HG03439 (cell line): ENCODE results near the gene HSPB9.

Experiments
- ATAC-seq: cut with Tn5 transposase; IDR thresholded peaks from one replicate; pipeline ENCODE4 v1.9.1; 2021; ENCODE audit warnings: mild to moderate bottlenecking, moderate library complexity; ENCODE audit not compliant: unreplicated experiment

The HSPB9 gene

GRCh38 chr17:42118126-42118510, 4.5 kb upstream of the HSPB9 start:
- ATAC-seq = no peak

- ATAC-seq = no peak
Measured at GRCh38 chr17:42118545-42118944, 4.1 kb upstream of the HSPB9 start.

- ATAC-seq = no peak
Measured at GRCh38 chr17:42119301-42119700, 3.3 kb upstream of the HSPB9 start.

DNA sequence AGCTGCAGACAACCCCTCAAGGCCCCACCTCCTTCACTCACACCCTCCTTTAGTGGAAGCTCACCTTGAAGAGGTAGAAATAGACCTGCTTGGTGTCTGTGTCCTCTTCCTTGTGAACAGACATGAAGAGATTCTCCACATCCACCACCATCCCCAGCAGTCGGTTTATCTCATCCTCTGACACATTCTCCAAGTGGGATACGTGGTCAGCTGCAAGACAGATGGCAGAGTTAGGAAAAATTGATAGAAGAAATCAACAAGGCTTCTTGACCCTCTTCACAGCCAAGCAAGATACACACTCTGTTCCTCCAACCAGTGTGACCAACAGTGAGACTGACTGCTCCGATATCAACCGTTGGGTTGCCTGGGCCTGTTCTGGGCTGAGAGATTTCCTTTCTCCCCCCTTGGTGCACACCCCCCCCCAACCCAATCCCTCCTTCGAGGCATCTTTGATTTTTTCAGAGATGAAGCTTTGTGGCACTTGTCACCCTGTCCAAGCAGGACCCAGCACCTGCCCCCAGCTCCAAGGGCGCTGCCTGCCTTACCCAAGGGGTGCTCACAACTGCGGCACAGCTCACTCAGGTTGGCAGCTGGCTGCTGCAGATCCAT, 2.3 kb upstream of the HSPB9 start:
- no peak for ATAC-seq

DNA sequence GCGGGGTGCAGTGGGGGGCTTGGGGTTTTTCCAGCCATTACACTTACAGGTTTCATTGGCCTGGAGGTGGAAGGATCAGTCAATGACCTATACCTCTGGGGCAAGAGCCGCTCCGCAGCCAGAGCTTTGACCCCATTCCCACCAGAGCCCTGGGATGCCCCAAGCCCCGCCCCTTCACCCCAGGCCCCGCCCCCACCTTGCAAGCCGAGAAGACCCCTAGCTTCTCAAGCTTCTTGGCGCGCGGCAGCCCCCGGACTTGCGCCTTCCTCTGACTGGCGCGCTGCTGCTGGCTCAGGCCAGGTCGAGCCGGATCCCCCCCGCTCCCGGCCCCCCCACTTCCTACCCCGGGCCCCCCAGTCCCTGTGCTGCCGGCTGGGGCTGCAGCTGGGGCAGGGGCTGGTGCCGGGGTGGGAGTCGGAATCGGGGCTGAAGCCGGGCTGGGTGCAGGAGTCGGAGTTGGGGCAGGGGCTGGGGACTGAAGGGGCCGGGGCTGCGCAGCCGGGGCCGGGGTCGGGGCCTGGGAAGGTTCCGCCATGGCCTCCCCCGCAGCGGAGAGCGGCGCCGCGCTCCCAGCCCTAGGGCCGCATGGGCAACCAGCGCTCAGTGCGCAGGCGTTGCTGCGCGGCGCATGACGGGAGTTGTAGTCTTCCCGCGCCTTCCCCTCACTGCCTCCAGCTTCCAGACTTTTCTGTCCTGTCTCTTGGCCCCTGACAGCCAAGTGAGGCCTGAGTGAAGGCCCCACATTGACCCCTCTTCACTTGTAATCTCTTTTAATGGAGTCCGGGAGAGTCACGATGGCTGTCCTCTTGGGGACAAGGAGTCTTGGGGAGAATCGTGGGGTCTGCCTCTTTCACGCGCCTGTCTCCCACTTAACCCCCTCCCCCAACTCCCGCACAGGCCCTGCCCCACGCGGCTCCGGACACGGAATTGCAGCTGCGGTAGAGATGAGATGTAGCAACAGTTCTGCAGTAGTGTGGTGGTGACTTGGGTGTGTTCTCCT, 1.5 kb upstream of the HSPB9 start, which contains the start of gene KAT2A:
Gene KAT2A (minus strand): TSS at position 598 of the 1,000 bp plus-strand sequence. CDS start 63 bp downstream, at position 535.
- peak; percentile 61 for ATAC-seq

- no peak for ATAC-seq
Measured at GRCh38 chr17:42124256-42124655, 1.7 kb downstream of the HSPB9 start.

DNA sequence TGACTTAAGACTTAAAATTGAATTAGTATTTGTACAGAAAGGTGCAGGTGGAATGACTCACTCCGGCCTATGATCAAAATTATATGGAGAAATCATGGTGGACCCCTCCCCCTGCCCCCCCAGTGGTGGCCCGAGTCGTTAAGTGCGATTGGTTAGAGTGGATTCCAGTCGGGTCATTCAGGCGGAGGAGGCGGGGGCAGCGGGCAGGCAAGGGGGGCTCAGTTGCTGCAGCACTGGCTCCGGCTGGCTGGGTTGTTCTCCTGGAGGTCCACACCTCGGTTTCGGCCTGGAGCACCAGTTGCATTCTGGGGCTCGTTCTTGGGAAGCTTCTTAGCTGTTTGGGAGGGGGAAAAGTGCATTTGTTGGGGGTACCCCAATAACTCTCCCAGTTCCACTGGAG, 3.0 kb downstream of the HSPB9 start:
- ATAC-seq = no peak

- no peak for ATAC-seq
Measured at GRCh38 chr17:42126836-42127235, 4.2 kb downstream of the HSPB9 start.

GRCh38 chr17:42127414-42127813, 4.8 kb downstream of the HSPB9 start:
- ATAC-seq = no peak

DNA sequence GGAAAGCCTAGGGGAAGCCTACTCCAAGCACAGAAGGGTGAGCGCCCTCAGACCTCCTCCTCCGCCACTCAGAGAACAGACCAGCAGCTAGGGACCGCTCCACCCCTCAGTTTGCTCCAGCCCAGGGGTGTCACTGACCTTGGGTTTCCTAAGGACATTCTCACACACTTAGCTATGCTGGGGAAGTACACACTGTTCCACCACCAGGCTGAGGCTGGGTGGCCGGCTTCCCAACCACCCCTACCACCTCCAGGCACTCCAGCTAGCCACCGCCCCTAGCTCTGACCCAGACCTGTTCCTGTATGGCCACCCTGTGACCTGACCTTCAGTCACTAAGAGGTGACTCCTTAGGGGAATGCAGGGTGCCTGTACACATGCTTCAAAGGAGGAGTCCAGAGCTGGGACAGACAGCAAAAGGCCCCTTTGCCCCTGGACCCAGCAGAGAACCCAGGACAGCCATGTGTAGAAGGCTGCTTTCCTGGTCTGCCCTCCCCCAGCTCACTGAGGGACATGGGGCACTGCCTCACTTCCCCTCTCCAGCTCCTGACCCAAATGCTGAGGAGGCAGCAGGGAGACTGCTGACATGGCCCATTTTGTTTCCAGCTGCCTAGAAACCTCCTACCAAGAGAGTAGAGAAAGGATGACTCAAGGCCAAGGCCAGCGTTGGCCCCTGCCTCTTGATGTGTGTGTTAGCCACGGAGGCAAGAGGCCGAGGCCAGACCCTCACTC, 6.7 kb downstream of the HSPB9 start:
- no peak for ATAC-seq

- ATAC-seq = no peak
Measured at GRCh38 chr17:42130310-42130936, 7.8 kb downstream of the HSPB9 start.

- no peak for ATAC-seq
Measured at GRCh38 chr17:42131232-42131631, 8.6 kb downstream of the HSPB9 start.

DNA sequence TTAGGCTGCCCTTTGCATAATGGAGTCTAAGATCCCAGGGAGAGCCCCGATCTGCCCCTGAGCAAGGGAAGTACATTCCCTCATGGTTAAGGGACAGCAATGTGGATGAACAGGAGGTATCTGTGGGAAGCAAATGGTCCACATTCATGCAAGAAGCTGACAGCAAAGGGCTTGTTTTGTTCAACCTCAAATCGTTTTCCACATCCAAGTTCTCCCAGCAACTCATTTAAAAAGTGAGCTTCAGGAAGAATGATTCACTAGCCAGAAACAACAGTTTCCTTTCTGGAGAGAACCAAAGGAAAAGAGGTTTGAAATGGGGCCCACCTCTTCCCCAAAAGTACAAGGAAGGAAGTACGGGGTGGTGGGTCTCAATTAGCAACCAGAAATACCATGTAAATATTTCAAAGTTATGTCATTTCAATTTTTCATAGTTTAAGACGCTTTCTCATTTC, 9.4 kb downstream of the HSPB9 start:
- ATAC-seq = no peak

DNA sequence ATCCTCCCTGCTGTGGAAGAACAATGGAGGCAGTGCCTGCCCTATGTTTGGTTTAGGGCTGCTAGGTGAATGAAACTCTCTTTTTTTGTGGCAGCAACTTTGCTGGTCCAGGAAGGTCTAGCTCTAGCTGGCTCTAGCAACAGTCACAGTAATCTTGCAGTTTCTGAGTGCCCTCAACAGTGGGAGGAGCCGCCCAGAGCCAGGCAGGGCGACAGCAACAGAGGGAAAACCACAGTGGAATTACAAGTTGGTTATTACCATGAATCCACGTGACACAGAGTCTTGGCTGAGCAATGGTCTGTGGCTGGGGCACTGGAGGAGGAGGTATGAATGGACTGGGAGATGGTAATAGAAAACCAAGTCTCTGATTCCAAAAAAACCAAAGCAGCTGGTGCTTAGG, 10.3 kb downstream of the HSPB9 start:
- no peak for ATAC-seq

GRCh38 chr17:42133461-42134041, 10.9 kb downstream of the HSPB9 start:
- peak; percentile 60 for ATAC-seq

DNA sequence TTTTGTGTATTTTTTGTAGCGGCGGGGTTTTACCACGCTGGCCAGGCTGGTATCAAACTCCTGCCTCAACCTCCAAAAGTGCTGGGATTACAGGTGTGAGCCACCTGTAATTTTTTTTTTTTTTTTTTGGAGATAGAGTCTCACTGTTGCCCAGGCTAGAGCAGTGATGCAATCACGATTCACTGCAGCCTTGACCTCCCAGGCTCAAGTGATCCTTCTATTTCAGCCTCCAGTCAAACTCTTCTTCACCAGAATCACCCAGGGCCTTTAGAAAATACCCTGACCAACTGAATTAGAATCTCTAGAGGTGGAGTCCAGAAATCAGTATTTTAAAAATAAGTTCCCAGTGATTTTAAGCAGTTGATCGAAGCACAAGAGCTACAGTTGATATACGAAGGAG, 12.5 kb downstream of the HSPB9 start:
- no peak for ATAC-seq

- no peak for ATAC-seq
Measured at GRCh38 chr17:42135664-42136653, 13.4 kb downstream of the HSPB9 start.

- ATAC-seq = no peak
Measured at GRCh38 chr17:42136654-42137051, 14.0 kb downstream of the HSPB9 start.

- ATAC-seq = no peak
Measured at GRCh38 chr17:42138749-42139492, 16.3 kb downstream of the HSPB9 start.
